Measurements from ENCODE around the gene TMEM183A.

The TMEM183A gene, protein sequence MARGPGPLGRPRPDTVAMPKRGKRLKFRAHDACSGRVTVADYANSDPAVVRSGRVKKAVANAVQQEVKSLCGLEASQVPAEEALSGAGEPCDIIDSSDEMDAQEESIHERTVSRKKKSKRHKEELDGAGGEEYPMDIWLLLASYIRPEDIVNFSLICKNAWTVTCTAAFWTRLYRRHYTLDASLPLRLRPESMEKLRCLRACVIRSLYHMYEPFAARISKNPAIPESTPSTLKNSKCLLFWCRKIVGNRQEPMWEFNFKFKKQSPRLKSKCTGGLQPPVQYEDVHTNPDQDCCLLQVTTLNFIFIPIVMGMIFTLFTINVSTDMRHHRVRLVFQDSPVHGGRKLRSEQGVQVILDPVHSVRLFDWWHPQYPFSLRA

DNA sequence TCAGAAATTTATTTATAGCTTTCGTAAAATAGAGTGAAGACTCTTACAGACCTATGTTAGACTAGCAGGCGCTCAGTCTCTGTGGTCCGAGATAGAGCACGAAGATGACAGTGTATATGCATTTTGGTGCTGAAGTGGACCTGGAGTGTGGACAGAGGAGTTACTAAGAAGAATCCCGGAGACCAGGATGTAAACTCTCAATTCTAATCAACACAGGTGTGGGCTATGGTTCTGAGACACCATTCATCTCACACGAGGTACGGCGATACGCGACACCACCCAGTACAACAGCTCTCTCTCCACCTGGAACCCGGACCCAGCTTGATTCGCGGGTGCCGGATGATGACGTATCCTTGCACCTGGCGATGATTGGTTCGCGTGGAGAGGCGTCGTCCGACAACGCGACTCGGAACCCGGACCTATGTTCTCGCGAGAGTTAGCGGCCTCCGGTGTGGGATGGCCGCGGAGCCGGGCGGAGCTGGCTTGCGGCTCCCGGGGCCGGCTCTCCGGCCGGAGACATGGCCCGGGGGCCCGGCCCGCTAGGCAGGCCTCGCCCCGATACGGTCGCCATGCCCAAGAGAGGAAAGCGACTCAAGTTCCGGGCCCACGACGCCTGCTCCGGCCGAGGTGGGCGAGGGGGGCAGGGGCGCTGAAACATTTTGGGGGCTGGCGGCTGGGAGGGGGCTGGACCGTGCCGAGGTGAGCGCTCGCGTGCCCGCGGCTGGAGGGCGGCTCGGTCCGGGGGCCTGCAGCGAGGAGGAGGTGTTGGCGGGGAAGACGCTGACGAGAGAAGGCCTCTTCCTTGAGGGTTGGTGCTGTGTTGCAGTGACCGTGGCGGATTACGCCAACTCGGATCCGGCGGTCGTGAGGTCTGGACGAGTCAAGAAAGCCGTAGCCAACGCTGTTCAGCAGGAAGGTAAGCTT lies at the start of gene TMEM183A:
Gene TMEM183A (plus strand): TSS at position 427 of the 924 bp plus-strand sequence. CDS start 92 bp downstream, at position 519.
- peak; percentile 91 for DNase-seq (ENCODE audit: low spot score)
- TF ChIP-seq CTCF (IDR thresholded peaks at IDR 0.05; ENCODE audit: extremely low read depth, insufficient read depth, missing control alignments) = no peak
- in situ Hi-C loops (cut with MboI; ENCODE audit: low pct_unique_long_range_greater_than_20kb, low sequenced_read_pairs, unreplicated experiment) = no loop called here

DNA sequence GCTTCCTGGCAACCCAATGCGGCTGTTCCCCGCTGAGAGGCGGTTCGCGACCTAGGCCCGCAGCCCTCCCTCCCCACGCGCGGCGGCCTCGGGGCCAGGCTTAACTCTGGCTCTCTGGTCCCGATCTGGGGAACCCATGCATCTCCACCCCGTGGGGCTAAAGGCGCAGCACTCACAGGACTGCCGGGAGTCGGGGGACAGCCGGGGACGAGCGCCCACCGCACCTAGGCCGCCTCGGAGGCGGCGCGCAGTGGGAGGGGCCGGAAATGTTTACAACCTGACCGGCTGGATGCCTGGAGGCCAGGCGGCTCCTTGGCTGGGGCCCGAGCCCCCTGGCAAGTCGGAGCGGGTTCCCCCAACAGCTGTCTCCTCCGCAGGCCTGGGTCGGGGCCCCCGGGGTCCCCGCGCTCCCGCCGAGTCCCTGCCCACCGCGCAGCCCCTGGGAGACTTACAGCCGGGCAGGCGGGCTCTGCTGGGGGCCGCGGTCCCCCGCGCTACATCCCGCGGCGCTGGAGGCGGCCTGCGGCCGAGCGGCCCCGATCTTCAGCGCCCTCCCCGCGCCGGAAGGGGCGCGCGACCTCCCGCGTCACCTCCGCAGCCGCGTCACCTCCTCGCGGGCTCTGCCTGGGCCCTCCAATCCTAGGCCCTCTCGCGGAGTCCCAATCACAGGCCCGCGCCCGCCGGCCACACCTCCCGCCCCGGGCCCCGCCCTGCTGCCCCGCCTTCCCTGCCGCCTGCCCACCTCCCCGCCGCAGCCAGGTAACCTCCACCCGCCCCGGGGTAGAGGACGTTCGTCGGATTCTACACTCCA lies 49.2 kb upstream of the TMEM183A start, which contains the start of gene ADIPOR1:
Gene ADIPOR1 (minus strand): TSS at position 580 of the 811 bp plus-strand sequence. CDS start 7,242 bp downstream, outside the sequence.
- no peak for TF ChIP-seq CTCF (IDR thresholded peaks at IDR 0.05; ENCODE audit: extremely low read depth, insufficient read depth, missing control alignments)
- DNase-seq (ENCODE audit: low spot score) = peak; percentile 99
- in situ Hi-C loops (cut with MboI; ENCODE audit: low pct_unique_long_range_greater_than_20kb, low sequenced_read_pairs, unreplicated experiment) = no loop called here

DNA sequence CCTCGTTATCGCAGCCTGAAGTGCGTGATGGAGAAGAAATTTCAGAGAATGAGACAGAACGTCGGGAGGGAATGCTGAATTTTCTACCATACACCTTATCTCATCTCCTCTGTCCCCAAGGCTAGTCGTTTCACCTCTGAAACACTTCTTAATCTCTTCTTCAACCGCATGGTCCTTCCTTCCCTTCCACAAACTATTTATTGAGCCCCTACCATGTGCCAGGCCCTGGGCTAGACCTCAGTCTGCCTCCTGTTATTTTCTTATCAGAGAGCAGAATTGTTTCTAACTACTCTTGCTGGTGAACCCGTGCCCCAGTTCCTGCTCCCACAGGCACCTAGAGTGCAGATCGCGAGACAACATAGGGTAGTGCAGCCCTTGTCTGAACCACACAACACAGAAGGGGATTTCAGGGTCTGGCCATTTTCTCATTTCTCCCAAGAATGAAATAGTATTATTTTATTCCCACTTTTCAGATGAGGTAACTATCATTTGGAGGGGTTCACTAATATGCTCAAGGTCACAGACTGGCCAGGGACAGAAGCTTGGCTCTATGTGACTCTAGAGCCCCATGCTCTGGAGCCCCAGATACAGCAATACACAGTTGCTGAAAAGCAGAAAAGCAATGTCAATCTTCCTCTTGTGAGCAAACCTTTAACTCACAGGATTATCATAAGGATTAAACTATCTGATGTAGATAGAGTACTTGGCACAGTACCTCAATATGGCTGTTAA lies 48.5 kb upstream of the TMEM183A start:
- DNase-seq (ENCODE audit: low spot score) = peak; percentile 34
- no peak for TF ChIP-seq CTCF (IDR thresholded peaks at IDR 0.05; ENCODE audit: extremely low read depth, insufficient read depth, missing control alignments)
- in situ Hi-C loops (cut with MboI; ENCODE audit: low pct_unique_long_range_greater_than_20kb, low sequenced_read_pairs, unreplicated experiment) = no loop called here

- no peak for TF ChIP-seq CTCF (IDR thresholded peaks at IDR 0.05; ENCODE audit: extremely low read depth, insufficient read depth, missing control alignments)
- no peak for DNase-seq (ENCODE audit: low spot score)
- in situ Hi-C loops (cut with MboI; ENCODE audit: low pct_unique_long_range_greater_than_20kb, low sequenced_read_pairs, unreplicated experiment) = no loop called here
Measured at GRCh38 chr1:202959276-202959620, 47.9 kb upstream of the TMEM183A start.

GRCh38 chr1:202961220-202961880 lies 45.8 kb upstream of the TMEM183A start:
- in situ Hi-C loops (cut with MboI; ENCODE audit: low pct_unique_long_range_greater_than_20kb, low sequenced_read_pairs, unreplicated experiment) = no loop called here
- DNase-seq (ENCODE audit: low spot score) = no peak
- TF ChIP-seq CTCF (IDR thresholded peaks at IDR 0.05; ENCODE audit: extremely low read depth, insufficient read depth, missing control alignments) = no peak

Measured in GM13977 (cell line).